Keratinocyte (primary cell): Measurements from ENCODE around the gene SFTPB. TPM values are rescaled to one million over a fixed set of nuclear protein-coding genes. Genes with fewer than 3 reads are reported as not detected.

Source experiments
- DNase-seq: peaks from one replicate; pipeline ENCODE4 v3.0.0-alpha.2; 2011; ENCODE audit warnings: low read depth, missing footprints, low spot score
- FAIRE-seq: peaks from 2 replicates; lab custom pipeline; 2011; peaks lifted over from hg19 to GRCh38; lab: Jason Lieb, UNC
- H2AFZ ChIP-seq: 2 replicates; pipeline ENCODE4 v1.6.0; 2012; ENCODE audit warnings: low read length, control low read depth, inconsistent platforms; ENCODE audit not compliant: control insufficient read depth
- H3K27ac ChIP-seq: 2 replicates; pipeline ENCODE4 v1.5.1; 2011; ENCODE audit warnings: low read length; ENCODE audit not compliant: control insufficient read depth, insufficient read depth
- H3K27me3 ChIP-seq: 3 replicates; pipeline ENCODE4 v1.6.0; 2011; ENCODE audit warnings: low read length; ENCODE audit not compliant: control insufficient read depth, insufficient read depth; ENCODE audit errors: extremely low read depth
- H3K36me3 ChIP-seq, 2 experiments: 2 replicates in 1 of 2; 3 replicates in 1 of 2; pipeline ENCODE4 v1.5.1; 2011; ENCODE audit warnings: low read length in 2 of 2, mild to moderate bottlenecking in 1 of 2; ENCODE audit not compliant: control insufficient read depth in 2 of 2, insufficient read depth in 2 of 2; ENCODE audit errors: extremely low read depth in 1 of 2
- H3K4me1 ChIP-seq: 3 replicates; pipeline ENCODE4 v1.5.1; 2011; ENCODE audit warnings: low read length; ENCODE audit not compliant: control insufficient read depth, insufficient read depth; ENCODE audit errors: extremely low read depth
- H3K4me2 ChIP-seq: 3 replicates; pipeline ENCODE4 v1.6.0; 2011; ENCODE audit warnings: low read depth, low read length; ENCODE audit not compliant: control insufficient read depth, insufficient read depth; ENCODE audit errors: extremely low read depth
- H3K4me3 ChIP-seq, 3 experiments: fragments of 200-600 bp in 1 of 3; sonication (generic) in 1 of 3; 2 replicates in 2 of 3; 3 replicates in 1 of 3; pipeline ENCODE4 v1.5.1; 2011 to 2016; ENCODE audit warnings: low read length in 3 of 3, mild to moderate bottlenecking in 3 of 3, control low read depth in 2 of 3, inconsistent platforms in 1 of 3, low read depth in 1 of 3, mixed read lengths in 1 of 3, mixed run types in 1 of 3, moderate library complexity in 1 of 3; ENCODE audit not compliant: control insufficient read depth in 2 of 3, insufficient read depth in 2 of 3; ENCODE audit errors: extremely low read depth in 1 of 3
- H3K79me2 ChIP-seq: 2 replicates; pipeline ENCODE4 v1.6.0; 2012; ENCODE audit warnings: low read length; ENCODE audit not compliant: control insufficient read depth, insufficient read depth
- H3K9ac ChIP-seq: 3 replicates; pipeline ENCODE4 v1.6.0; 2011; ENCODE audit warnings: low read length; ENCODE audit not compliant: control insufficient read depth, insufficient read depth; ENCODE audit errors: extremely low read depth
- H3K9me1 ChIP-seq: 3 replicates; pipeline ENCODE4 v1.6.0; 2011; ENCODE audit warnings: low read length; ENCODE audit not compliant: control insufficient read depth, insufficient read depth; ENCODE audit errors: extremely low read depth
- H3K9me3 ChIP-seq: 2 replicates; pipeline ENCODE4 v1.5.1; 2012; ENCODE audit warnings: low read depth, low read length; ENCODE audit not compliant: control insufficient read depth
- H4K20me1 ChIP-seq: 3 replicates; pipeline ENCODE4 v1.6.0; 2011; ENCODE audit warnings: low read length; ENCODE audit not compliant: control insufficient read depth, insufficient read depth; ENCODE audit errors: extremely low read depth
- CTCF ChIP-seq, 3 experiments: IDR thresholded peaks in 1 of 3; conservative IDR thresholded peaks in 1 of 3; optimal IDR thresholded peaks in 1 of 3; 2 replicates in 2 of 3; 3 replicates in 1 of 3; pipeline versions ENCODE3 to v1.5.1; 2011; ENCODE audit warnings: low read length in 3 of 3, mild to moderate bottlenecking in 3 of 3, moderate library complexity in 2 of 3, control low read depth in 1 of 3, inconsistent platforms in 1 of 3; ENCODE audit not compliant: insufficient read depth in 2 of 3; ENCODE audit errors: extremely low read depth in 1 of 3
- EZH2 ChIP-seq: IDR thresholded peaks from one replicate; pipeline ENCODE4 v1.6.1; 2012; ENCODE audit warnings: inconsistent platforms, mild to moderate bottlenecking, low read length, moderate library complexity
- dilution Hi-C: fragments of 300-500 bp; cut with MboI; formaldehyde crosslinking; loops from one replicate; pipeline ENCODE4 v1.7.0; 2020; ENCODE audit warnings: low sequenced_read_pairs; ENCODE audit not compliant: extremely low pct_ligation_motif_present
- polyA plus RNA-seq, 5 experiments: library from polyadenylated mRNA; depleted of rRNA in 3 of 5; stranded (reverse) in 3 of 5; stranded (forward) in 1 of 5; unstranded in 1 of 5; fragments of >200 nt; gene quantifications; 1 replicate in 1 of 5; 2 replicates in 3 of 5; 3 replicates in 1 of 5; pipeline versions ENCODE4 v1.2.1 to v1.2.3, GENCODE V29; 2011 to 2012; ENCODE audit warnings: missing spikeins in 2 of 5, low read depth in 1 of 5, low replicate concordance in 1 of 5

Gene SFTPB
- polyA plus RNA-seq, 1 donor (not counting 4 experiments of a cell fraction or from before 2014, with no cell fraction given): not detected

- dilution Hi-C loops: no loop called here
- no peak overlapping the region for H2AFZ ChIP-seq
- no peaks in the 10 kb centered on the region for H4K20me1 ChIP-seq
- no peak overlapping the region for H3K4me2 ChIP-seq
- no peaks in the 10 kb centered on the region for H3K9me3 ChIP-seq
- no peaks in the 10 kb centered on the region for H3K79me2 ChIP-seq
- no peak for DNase-seq
- H3K9ac ChIP-seq: no peak overlapping the region
- H3K27ac ChIP-seq: no peak overlapping the region
- peaks cover 31 to 34% of the 10 kb centered on the region in 2 experiments for H3K36me3 ChIP-seq
- no peak for FAIRE-seq
- H3K9me1 ChIP-seq: no peaks in the 10 kb centered on the region
- H3K4me1 ChIP-seq: no peaks in the 10 kb centered on the region
- no peaks in the 10 kb centered on the region for H3K27me3 ChIP-seq
- TF ChIP-seq CTCF (optimal IDR thresholded peaks at IDR 0.05 in 1 of 3, IDR thresholded peaks at IDR 0.05 in 1 of 3, conservative IDR thresholded peaks at IDR 0.05 in 1 of 3; ENCODE audit: extremely low read depth in 1 of 3, insufficient read depth in 2 of 3, low read length in 3 of 3) (no peak), EZH2 (no peak)
- no peak overlapping the region for H3K4me3 ChIP-seq
Measured at GRCh38 chr2:85647823-85648526, 20.0 kb downstream of the SFTPB start.

GRCh38 chr2:85646166-85646565 is 21.8 kb downstream of the SFTPB start:
- no peak overlapping the region for H2AFZ ChIP-seq
- H3K9me1 ChIP-seq: no peaks in the 10 kb centered on the region
- H3K4me2 ChIP-seq: no peak overlapping the region
- H4K20me1 ChIP-seq: no peaks in the 10 kb centered on the region
- DNase-seq (no peak), FAIRE-seq (no peak)
- no peak overlapping the region for H3K27ac ChIP-seq
- H3K36me3 ChIP-seq: peaks cover 38 to 45% of the 10 kb centered on the region in 2 experiments
- H3K4me3 ChIP-seq: no peak overlapping the region
- TF ChIP-seq EZH2 (no peak), CTCF (optimal IDR thresholded peaks at IDR 0.05 in 1 of 3, IDR thresholded peaks at IDR 0.05 in 1 of 3, conservative IDR thresholded peaks at IDR 0.05 in 1 of 3; ENCODE audit: extremely low read depth in 1 of 3, insufficient read depth in 2 of 3, low read length in 3 of 3) (no peak)
- no peaks in the 10 kb centered on the region for H3K27me3 ChIP-seq
- H3K4me1 ChIP-seq: no peaks in the 10 kb centered on the region
- H3K9me3 ChIP-seq: no peaks in the 10 kb centered on the region
- H3K79me2 ChIP-seq: no peaks in the 10 kb centered on the region
- dilution Hi-C loops: no loop called here
- H3K9ac ChIP-seq: no peak overlapping the region
